COLO668 (cell line): ENCODE data around the gene ITM2C.

Experiments
- DNase-seq: peaks from one replicate; lab custom pipeline; 2025; ENCODE audit not compliant: unreplicated experiment; lab: John Stamatoyannopoulos, UW

The ITM2C gene

DNA sequence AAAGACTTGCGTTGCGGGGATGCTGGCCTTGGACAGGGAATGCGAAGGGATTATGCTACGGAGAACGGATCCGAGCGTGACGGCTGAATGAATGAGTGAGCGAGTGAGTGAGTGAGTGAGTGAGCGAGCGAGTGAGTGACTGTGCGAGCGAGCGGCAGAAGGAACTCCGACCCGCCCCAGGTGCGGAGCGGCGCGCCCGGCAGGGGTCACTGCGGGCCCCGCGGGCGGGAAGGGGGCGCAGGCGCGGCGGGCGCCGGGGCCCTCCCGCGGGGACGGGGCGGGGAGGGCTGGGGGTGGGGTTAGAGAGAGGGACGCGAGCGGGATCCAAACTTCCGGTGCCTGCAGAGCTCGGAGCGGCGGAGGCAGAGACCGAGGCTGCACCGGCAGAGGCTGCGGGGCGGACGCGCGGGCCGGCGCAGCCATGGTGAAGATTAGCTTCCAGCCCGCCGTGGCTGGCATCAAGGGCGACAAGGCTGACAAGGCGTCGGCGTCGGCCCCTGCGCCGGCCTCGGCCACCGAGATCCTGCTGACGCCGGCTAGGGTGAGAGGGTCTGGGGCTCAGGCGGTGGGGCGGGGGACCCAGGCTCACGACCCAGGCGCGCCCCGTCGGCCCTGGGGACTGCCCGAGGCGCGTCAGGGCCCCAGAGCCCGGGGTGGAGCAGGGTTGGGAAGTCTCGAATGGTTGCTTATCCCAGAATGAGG lies at the start of gene ITM2C:
Gene ITM2C, plus strand, starts transcription at position 338 of the 702 bp plus-strand sequence. Its CDS starts 84 bp downstream, at position 422.
- peak; percentile 79 for DNase-seq

GRCh38 chr2:230815088-230815487 lies 49.7 kb upstream of the ITM2C start:
- no peak for DNase-seq

- no peak for DNase-seq
These were observed 48.0 kb upstream of the ITM2C start for GRCh38 chr2:230816735-230817134.

DNA sequence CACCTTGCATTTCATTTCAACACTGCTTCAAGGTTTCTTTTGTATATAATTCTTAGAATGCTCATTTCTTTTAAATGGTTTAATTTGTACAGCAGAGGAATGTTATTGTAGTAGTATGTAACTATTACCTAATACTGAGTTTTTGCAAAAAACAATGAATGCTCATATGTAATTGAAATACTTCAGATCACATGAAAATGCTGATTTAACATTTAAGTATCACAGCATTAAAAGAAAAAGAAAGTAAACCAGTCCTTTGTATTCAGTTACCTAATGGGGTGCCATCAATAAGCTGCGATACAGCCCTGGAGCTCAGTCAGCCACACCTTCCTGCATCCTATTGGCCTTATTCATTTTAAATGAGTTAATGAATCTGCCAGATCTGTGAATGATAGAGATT lies 45.3 kb upstream of the ITM2C start:
- DNase-seq: no peak

GRCh38 chr2:230821261-230821990 lies 43.3 kb upstream of the ITM2C start:
- no peak for DNase-seq

DNA sequence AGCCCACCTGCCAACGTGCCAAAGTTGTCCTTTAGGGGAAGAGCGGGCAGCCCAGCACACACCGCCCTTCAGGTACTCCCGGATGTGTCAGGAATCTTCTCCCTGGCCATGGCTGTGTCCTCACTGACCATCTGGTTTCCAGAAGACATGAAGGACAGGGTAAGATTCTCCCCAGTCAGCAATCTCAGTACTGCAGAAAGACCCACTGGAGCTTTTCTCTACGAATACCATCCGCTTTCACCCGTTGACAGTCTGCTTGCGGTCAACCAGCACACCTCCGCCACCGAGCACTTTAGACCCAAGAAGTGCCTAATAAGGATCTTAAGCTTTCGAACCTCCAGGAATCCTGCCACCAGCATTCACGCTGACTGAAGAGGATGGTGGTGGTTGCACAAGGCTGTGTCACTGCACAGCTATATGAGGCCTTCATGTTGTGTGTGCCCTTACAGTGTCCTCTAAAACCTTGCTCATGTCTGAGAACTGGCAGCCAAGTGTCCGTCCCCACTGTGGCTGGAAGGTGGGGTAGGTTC lies 42.7 kb upstream of the ITM2C start:
- no peak for DNase-seq

GRCh38 chr2:230823264-230823964 lies 41.3 kb upstream of the ITM2C start:
- DNase-seq: no peak

DNA sequence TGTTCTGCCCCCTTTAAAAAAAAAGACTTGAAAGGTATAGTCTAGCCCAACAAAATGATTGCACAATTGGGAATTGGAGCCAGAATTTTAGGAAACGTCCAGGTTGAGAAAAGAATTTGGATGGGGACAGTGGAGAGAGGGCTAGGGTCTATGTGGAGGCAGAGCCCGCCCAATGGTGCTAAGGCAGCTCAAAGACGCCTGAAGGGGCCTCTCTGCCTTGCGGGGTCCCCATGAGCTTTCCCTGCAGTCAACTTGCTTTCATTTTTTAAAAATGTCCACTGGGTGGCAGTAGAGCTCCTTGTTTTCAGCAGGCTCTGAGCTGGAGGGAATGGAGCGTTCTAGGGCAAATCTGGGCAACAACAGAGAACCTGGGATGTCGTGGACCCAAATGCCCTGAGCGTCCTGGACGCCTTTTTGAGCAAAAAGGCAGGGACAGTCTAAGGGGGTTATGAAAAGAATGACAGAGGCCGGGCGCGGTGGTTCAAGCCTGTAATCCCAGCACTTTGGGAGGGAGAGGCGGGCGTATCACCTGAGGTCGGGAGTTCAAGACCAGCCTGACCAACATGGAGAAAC lies 40.2 kb upstream of the ITM2C start:
- DNase-seq: peak; percentile 27

GRCh38 chr2:230825354-230825753 lies 39.4 kb upstream of the ITM2C start:
- no peak for DNase-seq

DNA sequence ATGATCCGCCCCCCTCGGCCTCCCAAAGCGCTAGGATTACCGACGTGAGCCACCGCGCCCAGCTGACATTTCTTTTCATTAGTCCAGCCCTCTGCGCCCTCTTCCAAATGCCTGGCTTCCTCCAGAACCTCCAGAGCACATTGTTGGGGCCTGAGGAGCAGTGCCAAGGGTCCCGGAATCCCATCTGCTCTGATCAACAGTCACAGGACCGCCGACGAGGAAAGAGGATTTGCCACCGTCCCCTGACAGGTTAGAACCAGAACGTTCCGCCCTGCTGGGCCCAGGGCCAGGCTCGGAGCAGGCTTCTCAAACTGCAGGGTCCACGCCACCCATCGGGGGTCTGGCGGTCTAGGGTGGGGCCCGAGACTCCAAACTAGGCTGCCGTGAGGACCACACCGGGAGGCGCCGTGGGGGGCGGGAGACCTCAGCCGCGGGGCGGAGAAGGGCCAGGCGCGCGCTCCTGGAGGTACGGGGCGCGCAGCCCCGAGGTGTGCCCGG lies 36.9 kb upstream of the ITM2C start:
- DNase-seq: no peak

- peak; percentile 36 for DNase-seq
These were observed 36.3 kb upstream of the ITM2C start for GRCh38 chr2:230828272-230828961.

GRCh38 chr2:230829293-230829692 lies 35.4 kb upstream of the ITM2C start:
- no peak for DNase-seq

GRCh38 chr2:230829959-230830358 lies 34.8 kb upstream of the ITM2C start:
- no peak for DNase-seq

- no peak for DNase-seq
These were observed 34.3 kb upstream of the ITM2C start for GRCh38 chr2:230830428-230830827.

DNA sequence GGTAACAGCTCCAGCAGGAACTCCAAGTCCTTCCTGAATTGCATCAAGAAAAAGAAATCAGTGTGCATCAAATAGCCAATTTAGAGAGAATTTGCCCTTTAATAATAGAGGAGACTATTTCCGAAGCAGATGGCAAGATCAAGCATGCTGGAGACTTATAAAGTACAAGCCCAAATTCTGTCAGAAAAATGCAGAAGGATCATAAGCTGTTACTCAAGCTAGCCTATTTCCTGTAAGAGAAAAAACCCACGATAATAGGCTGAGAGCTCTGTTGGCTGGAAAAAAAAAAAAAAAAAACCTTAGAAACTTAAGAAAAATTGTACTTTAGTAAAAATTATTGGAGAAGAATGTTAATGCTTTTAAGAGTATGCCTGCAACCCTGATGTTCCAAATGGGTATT lies 24.4 kb upstream of the ITM2C start:
- no peak for DNase-seq

DNA sequence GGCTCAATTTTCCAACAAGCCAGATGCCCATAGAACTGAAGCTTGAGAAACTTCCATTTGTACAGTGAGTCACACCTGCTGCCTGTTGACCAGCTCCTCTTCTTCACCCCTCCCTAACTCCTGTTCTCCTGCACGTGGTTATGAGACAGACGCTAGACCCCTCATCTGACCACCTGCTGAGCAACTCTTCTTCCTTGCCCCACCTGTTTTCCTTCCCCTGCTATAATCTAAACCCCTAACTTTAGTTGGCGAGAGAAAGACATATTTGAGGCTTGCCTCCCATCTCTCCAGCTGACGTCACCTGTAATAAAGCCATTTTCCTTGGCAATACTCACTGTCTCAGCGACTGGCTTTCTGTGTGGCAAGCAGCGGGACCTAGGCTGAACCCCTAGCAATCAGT lies 22.3 kb upstream of the ITM2C start:
- no peak for DNase-seq

DNA sequence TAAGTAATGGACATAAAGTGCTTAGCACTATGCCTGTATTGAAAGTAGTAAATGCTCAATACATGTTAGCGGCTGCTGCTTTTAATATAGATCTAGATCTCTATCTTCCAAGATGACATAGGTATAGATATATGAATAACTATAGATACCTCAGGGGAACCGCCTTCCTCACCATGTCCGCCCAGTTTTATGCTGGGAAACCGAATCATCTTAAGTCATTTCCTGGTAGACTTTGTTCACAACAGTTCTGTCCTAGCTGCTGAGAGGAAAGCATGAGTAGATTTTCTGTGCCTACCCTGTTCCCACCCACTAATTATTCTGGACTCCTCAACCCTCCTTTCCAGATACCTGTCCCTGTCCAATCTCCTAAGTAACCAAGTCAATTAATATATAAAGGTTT lies 21.6 kb upstream of the ITM2C start:
- DNase-seq: no peak

DNA sequence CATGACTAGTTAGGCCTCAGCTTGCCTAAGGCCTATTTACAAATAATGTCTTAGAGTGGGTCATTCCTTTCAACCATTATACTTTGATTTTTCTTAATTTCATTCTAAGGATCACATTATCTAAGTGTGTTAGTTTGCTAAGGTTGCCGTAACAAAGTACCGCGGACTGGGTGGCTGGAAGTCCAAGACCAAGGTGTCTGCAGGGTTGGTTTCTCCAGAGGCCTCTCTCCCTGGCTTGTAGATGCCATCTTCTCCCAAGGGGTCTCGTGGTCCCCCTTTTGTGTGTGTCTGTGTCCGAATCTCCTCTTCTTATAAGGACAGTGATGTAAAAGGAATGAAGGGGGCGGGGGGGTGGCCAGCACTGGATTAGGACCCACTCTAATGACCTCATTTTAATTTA lies 18.4 kb upstream of the ITM2C start:
- no peak for DNase-seq

GRCh38 chr2:230847883-230848388 lies 16.8 kb upstream of the ITM2C start:
- peak; percentile 76 for DNase-seq

- DNase-seq: no peak
These were observed 14.9 kb upstream of the ITM2C start for GRCh38 chr2:230849633-230850357.
